GM10248 (cell line): Measurements from ENCODE around the gene FKBP5.
"Not testable (repeated sequence)": the region's sequence is repeated elsewhere in the genome, so short reads cannot be mapped to it uniquely, and the experiment has no call there.

Experiments used
- CTCF ChIA-PET: fragments of 300-600 bp; sonication (Branson Sonifier 250); formaldehyde crosslinking; extraction: SDS; loops from one replicate; lab custom pipeline; 2021; ENCODE audit warnings: antibody characterized with exemption; lab: Yijun Ruan, JAX
- POLR2A ChIA-PET: fragments of 350-650 bp; sonication (Branson Sonifier 250); formaldehyde crosslinking; extraction: SDS; loops from one replicate; lab custom pipeline; 2020; ENCODE audit warnings: antibody characterized with exemption; lab: Yijun Ruan, JAX
- DNase-seq: peaks from one replicate; pipeline ENCODE4 v3.0.0; 2012; ENCODE audit errors: extremely low spot score
- TF ChIP-seq, protein P1 (sequence below): IDR thresholded peaks from 2 replicates; pipeline ENCODE4 v1.5.1; 2012; ENCODE audit warnings: mild to moderate bottlenecking, low read depth; ENCODE audit errors: extremely low read depth, missing control alignments, control extremely low read depth

Gene FKBP5

GRCh38 chr6:35599761-35600658 lies 88.7 kb downstream of the FKBP5 start:
- POLR2A ChIA-PET = no interaction called here
- DNase-seq = no peak
- TF ChIP-seq, protein P1, sequence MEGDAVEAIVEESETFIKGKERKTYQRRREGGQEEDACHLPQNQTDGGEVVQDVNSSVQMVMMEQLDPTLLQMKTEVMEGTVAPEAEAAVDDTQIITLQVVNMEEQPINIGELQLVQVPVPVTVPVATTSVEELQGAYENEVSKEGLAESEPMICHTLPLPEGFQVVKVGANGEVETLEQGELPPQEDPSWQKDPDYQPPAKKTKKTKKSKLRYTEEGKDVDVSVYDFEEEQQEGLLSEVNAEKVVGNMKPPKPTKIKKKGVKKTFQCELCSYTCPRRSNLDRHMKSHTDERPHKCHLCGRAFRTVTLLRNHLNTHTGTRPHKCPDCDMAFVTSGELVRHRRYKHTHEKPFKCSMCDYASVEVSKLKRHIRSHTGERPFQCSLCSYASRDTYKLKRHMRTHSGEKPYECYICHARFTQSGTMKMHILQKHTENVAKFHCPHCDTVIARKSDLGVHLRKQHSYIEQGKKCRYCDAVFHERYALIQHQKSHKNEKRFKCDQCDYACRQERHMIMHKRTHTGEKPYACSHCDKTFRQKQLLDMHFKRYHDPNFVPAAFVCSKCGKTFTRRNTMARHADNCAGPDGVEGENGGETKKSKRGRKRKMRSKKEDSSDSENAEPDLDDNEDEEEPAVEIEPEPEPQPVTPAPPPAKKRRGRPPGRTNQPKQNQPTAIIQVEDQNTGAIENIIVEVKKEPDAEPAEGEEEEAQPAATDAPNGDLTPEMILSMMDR = no peak
- CTCF ChIA-PET = interaction anchor here (1.4 to 5.6 kb wide), 5 partner anchors 10 to 138 kb away, joined by 4 to 37 read pairs (median 22); partner anchors contain the start of gene ARMC12

DNA sequence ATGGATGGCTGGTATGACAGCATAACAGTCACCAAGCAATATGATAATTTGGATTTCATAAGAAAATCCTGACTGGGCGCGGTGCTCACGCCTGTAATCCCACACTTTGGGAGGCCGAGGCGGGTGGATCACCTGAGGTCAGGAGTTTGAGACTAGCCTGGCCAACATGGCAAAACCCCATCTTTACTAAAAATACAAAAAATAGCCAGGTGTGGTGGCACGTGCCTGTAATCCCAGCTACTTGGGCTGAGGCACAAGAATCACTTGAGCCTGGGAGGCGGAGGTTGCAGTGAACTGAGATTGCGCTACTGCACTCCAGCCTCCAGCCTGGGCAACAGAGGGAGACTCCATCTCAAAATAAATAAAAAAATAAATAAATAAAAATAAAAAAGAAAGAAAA lies 90.1 kb downstream of the FKBP5 start:
- ChIA-PET CTCF (interaction anchor here (0.7 to 1.7 kb wide), 2 partner anchors 8 to 14 kb away, joined by 3 to 7 read pairs; no protein-coding TSS in a partner anchor), POLR2A (interaction anchor here (0.6 kb wide), 1 partner anchor 176 kb away, joined by 3 read pairs; no protein-coding TSS in a partner anchor)
- DNase-seq = not testable (repeated sequence)

DNA sequence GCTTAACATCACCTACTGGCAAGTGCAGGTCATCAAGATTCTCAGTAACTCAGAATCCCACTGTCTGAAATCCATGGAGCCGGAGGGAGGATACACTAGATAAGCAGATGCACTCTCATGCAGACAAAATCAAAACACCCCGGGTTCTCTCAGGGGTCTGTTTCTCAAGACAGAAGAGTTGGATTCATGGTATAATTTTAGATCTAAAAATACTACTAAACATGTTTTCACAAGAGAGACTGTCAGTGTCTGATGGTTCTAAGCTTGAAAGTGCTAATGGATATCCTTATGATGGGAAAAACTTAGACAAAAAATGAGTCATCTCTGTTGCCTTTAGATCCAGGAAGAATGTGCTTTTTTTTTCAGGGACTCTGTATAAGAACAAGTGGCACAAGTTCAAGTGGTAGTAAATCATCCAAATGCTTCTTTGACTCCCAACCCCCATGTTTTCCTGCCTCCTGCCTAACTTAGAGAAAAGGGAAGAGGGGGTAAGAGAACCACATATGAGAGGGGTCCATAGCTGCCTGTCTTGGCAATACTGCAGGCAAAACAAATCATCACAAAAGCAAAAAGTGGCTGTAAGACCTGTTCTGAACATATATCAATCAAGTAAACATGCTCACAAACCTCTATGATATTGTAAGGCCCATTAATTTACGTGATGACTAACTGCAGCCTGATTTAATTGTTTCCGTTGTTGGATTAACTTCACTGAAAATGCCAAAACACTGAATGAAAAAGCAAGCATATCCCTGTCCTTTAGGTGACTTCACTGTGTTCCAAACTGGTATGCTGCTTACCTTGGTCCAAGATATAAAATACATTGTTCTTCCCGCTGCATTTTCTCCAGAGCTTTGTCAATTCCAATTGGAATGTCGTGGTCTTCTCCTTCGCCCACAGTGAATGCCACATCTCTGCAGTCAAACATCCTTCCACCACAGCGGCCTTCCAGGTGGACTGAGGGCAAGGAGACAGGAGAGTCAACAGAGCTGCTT lies 92.0 kb downstream of the FKBP5 start:
- POLR2A ChIA-PET = no interaction called here
- TF ChIP-seq, protein P1 = no peak
- CTCF ChIA-PET = interaction anchor here (0.9 to 1.9 kb wide), 4 partner anchors 12 to 140 kb away, joined by 3 to 6 read pairs (median 3); partner anchors contain the start of gene ARMC12
- DNase-seq = no peak

GRCh38 chr6:35594503-35595186 lies 94.1 kb downstream of the FKBP5 start:
- CTCF ChIA-PET = interaction anchor here (0.9 to 1.9 kb wide), 6 partner anchors 8 to 142 kb away, joined by 3 to 6 read pairs (median 4); partner anchors contain the start of gene ARMC12
- TF ChIP-seq, protein P1 = no peak
- POLR2A ChIA-PET = no interaction called here
- no peak for DNase-seq

- ChIA-PET CTCF (interaction anchor here (1.1 to 7.1 kb wide), 10 partner anchors 8 to 145 kb away, joined by 3 to 86 read pairs (median 4); partner anchors contain the start of gene ARMC12), POLR2A (no interaction called here)
- TF ChIP-seq, protein P1 = no peak
- no peak for DNase-seq
These were observed 96.5 kb downstream of the FKBP5 start for GRCh38 chr6:35592178-35592577.

DNA sequence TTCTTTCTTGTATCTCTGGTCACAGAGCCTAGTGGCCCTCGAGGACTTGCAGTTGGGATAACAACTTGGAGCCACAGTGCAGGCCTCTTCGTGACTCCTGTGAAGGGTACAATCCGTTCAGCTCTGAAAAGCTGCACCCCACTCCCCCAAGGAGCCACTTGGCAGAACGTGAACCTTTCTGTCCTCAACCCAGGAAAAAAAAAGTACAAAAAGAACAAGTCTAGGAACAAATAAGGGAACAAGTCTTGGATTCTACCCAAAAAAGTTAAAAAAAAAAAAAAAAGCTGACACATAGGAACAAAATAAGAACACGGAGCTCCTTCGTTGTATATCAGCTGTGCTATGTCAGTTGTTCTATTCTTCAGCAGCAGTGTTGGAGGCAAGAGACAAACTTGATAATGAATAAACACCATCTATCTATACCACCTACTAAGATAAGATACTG lies 98.1 kb downstream of the FKBP5 start:
- CTCF ChIA-PET = interaction anchor here (0.7 to 7.1 kb wide), 10 partner anchors 8 to 146 kb away, joined by 3 to 86 read pairs (median 4); partner anchors contain the start of gene ARMC12

More for the DNA sequence above, 98.1 kb downstream of the FKBP5 start:
- POLR2A ChIA-PET = interaction anchor here (0.7 kb wide), 1 partner anchor 144 kb away, joined by 5 read pairs; no protein-coding TSS in a partner anchor
- DNase-seq = no peak
- TF ChIP-seq, protein P1 = no peak
